ENCODE measurements around the gene TJP1. TPM values are rescaled to one million over a fixed set of nuclear protein-coding genes. Genes with fewer than 3 reads are reported as not detected.
"Not testable (repeated sequence)": the region's sequence is repeated elsewhere in the genome, so short reads cannot be mapped to it uniquely, and the experiment has no call there.

TJP1 gene
- total and polyA plus RNA-seq, 7 experiments from 2014 or later, result not detected

GRCh38 chr15:29817455-29817854, 4.8 kb downstream of the TJP1 start:
- H3K4me1 ChIP-seq (ENCODE audit: control insufficient read depth in 2 of 2, insufficient read depth in 2 of 2, low read length in 2 of 2); H3K4me3 Mint-ChIP-seq; ATAC-seq; H3K27ac ChIP-seq (ENCODE audit: low read depth, low read length); POLR2A ChIA-PET; CTCF ChIA-PET; H3K4me3 ChIP-seq (ENCODE audit: low read length); H3K36me3 ChIP-seq (ENCODE audit: control insufficient read depth in 2 of 3, insufficient read depth in 3 of 3, low read length in 3 of 3); H3K4me1 Mint-ChIP-seq; DNase-seq; H3K9me3 ChIP-seq (ENCODE audit: control insufficient read depth in 2 of 3, low read length in 3 of 3); intact Hi-C loops (cut with micrococcal nuclease); H3K27ac Mint-ChIP-seq: not testable (repeated sequence)
- peaks cover 0 to 60% (median 14%) of the 10 kb centered on the region in 11 donors for H3K9me3 Mint-ChIP-seq
- H3K27me3 ChIP-seq (ENCODE audit: control insufficient read depth in 2 of 2, insufficient read depth in 2 of 2, low read length in 2 of 2), result peaks cover 11 to 33% of the 10 kb centered on the region in 2 donors
- peaks cover 65 to 85% (median 76%) of the 10 kb centered on the region in 5 donors for H3K27me3 Mint-ChIP-seq
- H3K36me3 Mint-ChIP-seq, result peaks cover 0 to 10% (median 0%) of the 10 kb centered on the region in 5 donors

- peaks cover 0 to 10% (median 0%) of the 10 kb centered on the region in 5 donors for H3K36me3 Mint-ChIP-seq
- POLR2A ChIA-PET, result interaction anchor here (0.6 kb wide), 1 partner anchor 122 kb away, joined by 3 read pairs; no protein-coding TSS in a partner anchor
Observed at GRCh38 chr15:29815000-29815710, 7.1 kb downstream of the TJP1 start.

GRCh38 chr15:29813009-29813408, 9.3 kb downstream of the TJP1 start:
- peaks cover 69 to 92% (median 78%) of the 10 kb centered on the region in 5 donors for H3K27me3 Mint-ChIP-seq
- CTCF ChIA-PET, result no interaction called here
- no peaks in the 10 kb centered on the region for H3K36me3 ChIP-seq (ENCODE audit: control insufficient read depth in 2 of 3, insufficient read depth in 3 of 3, low read length in 3 of 3)
- H3K4me1 Mint-ChIP-seq, result no peaks in the 10 kb centered on the region
- H3K9me3 ChIP-seq (ENCODE audit: control insufficient read depth in 2 of 3, low read length in 3 of 3), result no peaks in the 10 kb centered on the region
- H3K4me1 ChIP-seq (ENCODE audit: control insufficient read depth in 2 of 2, insufficient read depth in 2 of 2, low read length in 2 of 2), result no peaks in the 10 kb centered on the region
- intact Hi-C loops (cut with micrococcal nuclease), result no loop called here
- no peak overlapping the region for H3K4me3 Mint-ChIP-seq
- H3K27ac ChIP-seq (ENCODE audit: low read depth, low read length), result no peak overlapping the region
- H3K4me3 ChIP-seq (ENCODE audit: low read length), result no peak overlapping the region
- POLR2A ChIA-PET, result no interaction called here
- no peak for ATAC-seq
- no peak overlapping the region for H3K27ac Mint-ChIP-seq
- peaks cover 0 to 8% of the 10 kb centered on the region in 2 donors for H3K27me3 ChIP-seq (ENCODE audit: control insufficient read depth in 2 of 2, insufficient read depth in 2 of 2, low read length in 2 of 2)
- H3K9me3 Mint-ChIP-seq, result peaks cover 0 to 36% (median 16%) of the 10 kb centered on the region in 11 donors
- no peak for DNase-seq
- H3K36me3 Mint-ChIP-seq, result peaks cover 0 to 6% (median 0%) of the 10 kb centered on the region in 5 donors

More at GRCh38 chr15:29815000-29815710, 7.1 kb downstream of the TJP1 start:
- no peak overlapping the region for H3K27ac Mint-ChIP-seq
- no peak overlapping the region for H3K4me3 Mint-ChIP-seq
- intact Hi-C loops (cut with micrococcal nuclease), result no loop called here
- peaks cover 73 to 94% (median 85%) of the 10 kb centered on the region in 5 donors for H3K27me3 Mint-ChIP-seq
- DNase-seq, result no peak
- H3K9me3 ChIP-seq (ENCODE audit: control insufficient read depth in 2 of 3, low read length in 3 of 3), result no peaks in the 10 kb centered on the region
- H3K36me3 ChIP-seq (ENCODE audit: control insufficient read depth in 2 of 3, insufficient read depth in 3 of 3, low read length in 3 of 3), result no peaks in the 10 kb centered on the region
- no peaks in the 10 kb centered on the region for H3K4me1 ChIP-seq (ENCODE audit: control insufficient read depth in 2 of 2, insufficient read depth in 2 of 2, low read length in 2 of 2)
- peaks cover 0 to 19% of the 10 kb centered on the region in 2 donors for H3K27me3 ChIP-seq (ENCODE audit: control insufficient read depth in 2 of 2, insufficient read depth in 2 of 2, low read length in 2 of 2)
- no peak overlapping the region for H3K4me3 ChIP-seq (ENCODE audit: low read length)
- ATAC-seq, result no peak
- H3K27ac ChIP-seq (ENCODE audit: low read depth, low read length), result no peak overlapping the region
- peaks cover 0 to 53% (median 19%) of the 10 kb centered on the region in 11 donors for H3K9me3 Mint-ChIP-seq
- CTCF ChIA-PET, result no interaction called here
- H3K4me1 Mint-ChIP-seq, result no peaks in the 10 kb centered on the region

- no peak for DNase-seq
- no peak overlapping the region for H3K4me3 ChIP-seq (ENCODE audit: low read length)
- no peaks in the 10 kb centered on the region for H3K4me1 ChIP-seq (ENCODE audit: control insufficient read depth in 2 of 2, insufficient read depth in 2 of 2, low read length in 2 of 2)
- intact Hi-C loops (cut with micrococcal nuclease), result no loop called here
- Mint-ChIP-seq H3K27ac (no peak overlapping the region), H3K36me3 (peaks cover 0 to 4% (median 0%) of the 10 kb centered on the region in 5 donors), H3K9me3 (peaks cover 0 to 32% (median 13%) of the 10 kb centered on the region in 11 donors), H3K27me3 (peaks cover 67 to 92% (median 77%) of the 10 kb centered on the region in 5 donors), H3K4me3 (no peak overlapping the region), H3K4me1 (no peaks in the 10 kb centered on the region)
- CTCF ChIA-PET, result no interaction called here
- POLR2A ChIA-PET, result no interaction called here
- H3K27ac ChIP-seq (ENCODE audit: low read depth, low read length), result no peak overlapping the region
- H3K36me3 ChIP-seq (ENCODE audit: control insufficient read depth in 2 of 3, insufficient read depth in 3 of 3, low read length in 3 of 3), result no peaks in the 10 kb centered on the region
- H3K27me3 ChIP-seq (ENCODE audit: control insufficient read depth in 2 of 2, insufficient read depth in 2 of 2, low read length in 2 of 2), result peaks cover 0 to 8% of the 10 kb centered on the region in 2 donors
- H3K9me3 ChIP-seq (ENCODE audit: control insufficient read depth in 2 of 3, low read length in 3 of 3), result no peaks in the 10 kb centered on the region
- ATAC-seq, result no peak
Observed at GRCh38 chr15:29812384-29812694, 9.9 kb downstream of the TJP1 start.

GRCh38 chr15:29811691-29812383, 10.4 kb downstream of the TJP1 start:
- Mint-ChIP-seq H3K9me3 (peaks cover 0 to 27% (median 8%) of the 10 kb centered on the region in 11 donors), H3K27me3 (peaks cover 66 to 92% (median 77%) of the 10 kb centered on the region in 5 donors), H3K27ac (no peak overlapping the region), H3K4me1 (no peaks in the 10 kb centered on the region), H3K36me3 (peaks cover 0 to 4% (median 0%) of the 10 kb centered on the region in 5 donors), H3K4me3 (no peak overlapping the region)
- POLR2A ChIA-PET, result no interaction called here
- no peak for DNase-seq
- H3K4me3 ChIP-seq (ENCODE audit: low read length), result no peak overlapping the region
- intact Hi-C loops (cut with micrococcal nuclease), result no loop called here
- H3K4me1 ChIP-seq (ENCODE audit: control insufficient read depth in 2 of 2, insufficient read depth in 2 of 2, low read length in 2 of 2), result no peaks in the 10 kb centered on the region
- H3K9me3 ChIP-seq (ENCODE audit: control insufficient read depth in 2 of 3, low read length in 3 of 3), result no peaks in the 10 kb centered on the region
- ATAC-seq, result no peak
- CTCF ChIA-PET, result interaction anchor here (0.7 kb wide), 1 partner anchor 261 kb away, joined by 3 read pairs; no protein-coding TSS in a partner anchor
- H3K36me3 ChIP-seq (ENCODE audit: control insufficient read depth in 2 of 3, insufficient read depth in 3 of 3, low read length in 3 of 3), result no peaks in the 10 kb centered on the region
- H3K27ac ChIP-seq (ENCODE audit: low read depth, low read length), result no peak overlapping the region
- H3K27me3 ChIP-seq (ENCODE audit: control insufficient read depth in 2 of 2, insufficient read depth in 2 of 2, low read length in 2 of 2), result peaks cover 0 to 8% of the 10 kb centered on the region in 2 donors

- Histone ChIP-seq H3K27ac (ENCODE audit: low read depth, low read length) (no peak overlapping the region), H3K4me1 (ENCODE audit: control insufficient read depth in 2 of 2, insufficient read depth in 2 of 2, low read length in 2 of 2) (no peaks in the 10 kb centered on the region), H3K4me3 (ENCODE audit: low read length) (no peak overlapping the region), H3K36me3 (ENCODE audit: control insufficient read depth in 2 of 3, insufficient read depth in 3 of 3, low read length in 3 of 3) (no peaks in the 10 kb centered on the region), H3K9me3 (ENCODE audit: control insufficient read depth in 2 of 3, low read length in 3 of 3) (no peaks in the 10 kb centered on the region), H3K27me3 (ENCODE audit: control insufficient read depth in 2 of 2, insufficient read depth in 2 of 2, low read length in 2 of 2) (no peaks in the 10 kb centered on the region)
- DNase-seq, result no peak
- POLR2A ChIA-PET, result no interaction called here
- Mint-ChIP-seq H3K27ac (no peak overlapping the region), H3K4me3 (no peak overlapping the region), H3K27me3 (peaks cover 47 to 92% (median 74%) of the 10 kb centered on the region in 5 donors), H3K4me1 (no peaks in the 10 kb centered on the region), H3K36me3 (no peaks in the 10 kb centered on the region), H3K9me3 (peaks cover 0 to 11% (median 0%) of the 10 kb centered on the region in 11 donors)
- intact Hi-C loops (cut with micrococcal nuclease), result no loop called here
- CTCF ChIA-PET, result no interaction called here
- ATAC-seq, result no peak
Observed at GRCh38 chr15:29805708-29806104, 16.6 kb downstream of the TJP1 start.
